Measurements from ENCODE around the gene RGS1.

DNA sequence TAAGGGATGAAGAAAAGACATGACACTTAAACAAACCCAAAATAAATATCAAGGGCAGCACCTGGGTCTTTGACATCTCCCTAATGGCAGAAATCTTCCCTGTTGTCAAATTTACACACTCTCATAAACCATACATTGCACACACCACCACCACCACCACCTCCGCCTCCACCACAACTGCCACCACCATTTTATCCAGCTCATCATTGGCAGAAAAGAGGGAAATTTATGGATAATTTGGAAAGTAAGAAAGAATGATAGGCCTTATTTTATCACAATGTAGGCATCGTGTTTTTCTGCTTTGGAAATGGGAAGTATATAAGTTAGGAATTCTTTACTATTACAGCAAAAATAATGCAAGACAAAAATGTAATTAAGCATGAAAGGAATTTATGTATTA, 33.1 kb downstream of the RGS1 start:
- TF ChIP-seq, protein P1, sequence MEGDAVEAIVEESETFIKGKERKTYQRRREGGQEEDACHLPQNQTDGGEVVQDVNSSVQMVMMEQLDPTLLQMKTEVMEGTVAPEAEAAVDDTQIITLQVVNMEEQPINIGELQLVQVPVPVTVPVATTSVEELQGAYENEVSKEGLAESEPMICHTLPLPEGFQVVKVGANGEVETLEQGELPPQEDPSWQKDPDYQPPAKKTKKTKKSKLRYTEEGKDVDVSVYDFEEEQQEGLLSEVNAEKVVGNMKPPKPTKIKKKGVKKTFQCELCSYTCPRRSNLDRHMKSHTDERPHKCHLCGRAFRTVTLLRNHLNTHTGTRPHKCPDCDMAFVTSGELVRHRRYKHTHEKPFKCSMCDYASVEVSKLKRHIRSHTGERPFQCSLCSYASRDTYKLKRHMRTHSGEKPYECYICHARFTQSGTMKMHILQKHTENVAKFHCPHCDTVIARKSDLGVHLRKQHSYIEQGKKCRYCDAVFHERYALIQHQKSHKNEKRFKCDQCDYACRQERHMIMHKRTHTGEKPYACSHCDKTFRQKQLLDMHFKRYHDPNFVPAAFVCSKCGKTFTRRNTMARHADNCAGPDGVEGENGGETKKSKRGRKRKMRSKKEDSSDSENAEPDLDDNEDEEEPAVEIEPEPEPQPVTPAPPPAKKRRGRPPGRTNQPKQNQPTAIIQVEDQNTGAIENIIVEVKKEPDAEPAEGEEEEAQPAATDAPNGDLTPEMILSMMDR (IDR thresholded peaks at IDR 0.05) = no peak
- TF ChIP-seq POLR2AphosphoS5 (IDR thresholded peaks at IDR 0.05) (no peak), POLR2A (IDR thresholded peaks at IDR 0.05) (no peak)
